ENCODE results near the gene SEC14L1. TPM values are rescaled to one million over a fixed set of nuclear protein-coding genes. Genes with fewer than 3 reads are reported as not detected.

The SEC14L1 gene
- total and polyA plus RNA-seq, 4 donors: 17.0 to 52.0 (median 26.8) TPM

DNA sequence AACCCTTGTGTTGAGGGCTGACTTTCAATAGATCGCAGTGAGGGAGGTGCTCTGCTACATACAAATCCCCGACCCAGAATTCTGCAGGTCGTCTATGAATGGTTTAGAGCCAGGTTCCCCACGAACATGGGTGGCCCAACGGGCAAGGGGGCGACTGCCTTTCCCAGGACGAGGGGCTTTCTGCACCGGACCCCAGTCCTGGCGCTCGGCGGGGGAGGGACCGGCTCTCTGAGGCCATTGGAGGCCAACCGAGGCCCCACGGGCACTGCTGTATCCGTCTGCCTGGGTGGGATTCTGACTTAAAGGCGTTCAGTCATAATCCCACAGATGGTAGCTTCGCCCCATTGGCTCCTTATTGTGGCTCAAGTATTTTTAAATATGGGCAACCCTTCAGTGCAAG, 21.2 kb downstream of the SEC14L1 start:
- WGBS: 92% methylated on average over 17 of the region's 17 CpGs
- Histone ChIP-seq H3K4me3 (ENCODE audit: low read depth in 1 of 3, low read length in 3 of 3) (no peak overlapping the region), H3K27ac (ENCODE audit: low read depth in 1 of 2, low read length in 2 of 2) (no peak overlapping the region), H3K36me3 (ENCODE audit: control insufficient read depth in 4 of 4, insufficient read depth in 3 of 4, low read depth in 1 of 4, low read length in 3 of 4) (no peaks in the 10 kb centered on the region), H3K9me3 (ENCODE audit: control insufficient read depth in 4 of 4, low read length in 3 of 4) (no peaks in the 10 kb centered on the region), H3K27me3 (ENCODE audit: control insufficient read depth in 4 of 4, insufficient read depth in 4 of 4, low read length in 3 of 4) (no peaks in the 10 kb centered on the region), H3K9ac (ENCODE audit: low read depth in 1 of 2, low read length in 2 of 2) (no peak overlapping the region), H3K4me1 (ENCODE audit: control insufficient read depth in 4 of 4, insufficient read depth in 4 of 4, low read length in 3 of 4) (peaks cover 0 to 8% (median under 1%) of the 10 kb centered on the region in 4 donors)
- DNase-seq (ENCODE audit: low spot score): no peak
- TF ChIP-seq HNF4A (conservative IDR thresholded peaks at IDR 0.05) (no peak), TAF1 (conservative IDR thresholded peaks at IDR 0.05) (no peak), JUND (IDR thresholded peaks at IDR 0.05) (no peak), EGR1 (IDR thresholded peaks at IDR 0.05; ENCODE audit: low read depth in 2 of 2) (no peak), RXRA (IDR thresholded peaks at IDR 0.05) (no peak), FOXA1 (IDR thresholded peaks at IDR 0.05) (no peak), NR2F2 (IDR thresholded peaks at IDR 0.05) (no peak), CTCF (IDR thresholded peaks at IDR 0.05; ENCODE audit: low read depth, low read length, missing input control) (no peak), FOXA2 (IDR thresholded peaks at IDR 0.05) (no peak), GABPA (IDR thresholded peaks at IDR 0.05 in 1 of 2, conservative IDR thresholded peaks at IDR 0.05 in 1 of 2) (no peak), SP1 (IDR thresholded peaks at IDR 0.05) (no peak), HNF4G (IDR thresholded peaks at IDR 0.05) (no peak), RAD21 (IDR thresholded peaks at IDR 0.05) (no peak)
- TF ChIP-seq, protein P1, sequence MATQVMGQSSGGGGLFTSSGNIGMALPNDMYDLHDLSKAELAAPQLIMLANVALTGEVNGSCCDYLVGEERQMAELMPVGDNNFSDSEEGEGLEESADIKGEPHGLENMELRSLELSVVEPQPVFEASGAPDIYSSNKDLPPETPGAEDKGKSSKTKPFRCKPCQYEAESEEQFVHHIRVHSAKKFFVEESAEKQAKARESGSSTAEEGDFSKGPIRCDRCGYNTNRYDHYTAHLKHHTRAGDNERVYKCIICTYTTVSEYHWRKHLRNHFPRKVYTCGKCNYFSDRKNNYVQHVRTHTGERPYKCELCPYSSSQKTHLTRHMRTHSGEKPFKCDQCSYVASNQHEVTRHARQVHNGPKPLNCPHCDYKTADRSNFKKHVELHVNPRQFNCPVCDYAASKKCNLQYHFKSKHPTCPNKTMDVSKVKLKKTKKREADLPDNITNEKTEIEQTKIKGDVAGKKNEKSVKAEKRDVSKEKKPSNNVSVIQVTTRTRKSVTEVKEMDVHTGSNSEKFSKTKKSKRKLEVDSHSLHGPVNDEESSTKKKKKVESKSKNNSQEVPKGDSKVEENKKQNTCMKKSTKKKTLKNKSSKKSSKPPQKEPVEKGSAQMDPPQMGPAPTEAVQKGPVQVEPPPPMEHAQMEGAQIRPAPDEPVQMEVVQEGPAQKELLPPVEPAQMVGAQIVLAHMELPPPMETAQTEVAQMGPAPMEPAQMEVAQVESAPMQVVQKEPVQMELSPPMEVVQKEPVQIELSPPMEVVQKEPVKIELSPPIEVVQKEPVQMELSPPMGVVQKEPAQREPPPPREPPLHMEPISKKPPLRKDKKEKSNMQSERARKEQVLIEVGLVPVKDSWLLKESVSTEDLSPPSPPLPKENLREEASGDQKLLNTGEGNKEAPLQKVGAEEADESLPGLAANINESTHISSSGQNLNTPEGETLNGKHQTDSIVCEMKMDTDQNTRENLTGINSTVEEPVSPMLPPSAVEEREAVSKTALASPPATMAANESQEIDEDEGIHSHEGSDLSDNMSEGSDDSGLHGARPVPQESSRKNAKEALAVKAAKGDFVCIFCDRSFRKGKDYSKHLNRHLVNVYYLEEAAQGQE (IDR thresholded peaks at IDR 0.05): no peak
- TF ChIP-seq, protein P2, sequence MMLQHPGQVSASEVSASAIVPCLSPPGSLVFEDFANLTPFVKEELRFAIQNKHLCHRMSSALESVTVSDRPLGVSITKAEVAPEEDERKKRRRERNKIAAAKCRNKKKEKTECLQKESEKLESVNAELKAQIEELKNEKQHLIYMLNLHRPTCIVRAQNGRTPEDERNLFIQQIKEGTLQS (IDR thresholded peaks at IDR 0.05): no peak
- TF ChIP-seq, protein P3, sequence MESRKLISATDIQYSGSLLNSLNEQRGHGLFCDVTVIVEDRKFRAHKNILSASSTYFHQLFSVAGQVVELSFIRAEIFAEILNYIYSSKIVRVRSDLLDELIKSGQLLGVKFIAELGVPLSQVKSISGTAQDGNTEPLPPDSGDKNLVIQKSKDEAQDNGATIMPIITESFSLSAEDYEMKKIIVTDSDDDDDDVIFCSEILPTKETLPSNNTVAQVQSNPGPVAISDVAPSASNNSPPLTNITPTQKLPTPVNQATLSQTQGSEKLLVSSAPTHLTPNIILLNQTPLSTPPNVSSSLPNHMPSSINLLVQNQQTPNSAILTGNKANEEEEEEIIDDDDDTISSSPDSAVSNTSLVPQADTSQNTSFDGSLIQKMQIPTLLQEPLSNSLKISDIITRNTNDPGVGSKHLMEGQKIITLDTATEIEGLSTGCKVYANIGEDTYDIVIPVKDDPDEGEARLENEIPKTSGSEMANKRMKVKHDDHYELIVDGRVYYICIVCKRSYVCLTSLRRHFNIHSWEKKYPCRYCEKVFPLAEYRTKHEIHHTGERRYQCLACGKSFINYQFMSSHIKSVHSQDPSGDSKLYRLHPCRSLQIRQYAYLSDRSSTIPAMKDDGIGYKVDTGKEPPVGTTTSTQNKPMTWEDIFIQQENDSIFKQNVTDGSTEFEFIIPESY (IDR thresholded peaks at IDR 0.05): no peak
- TF ChIP-seq, protein P4, sequence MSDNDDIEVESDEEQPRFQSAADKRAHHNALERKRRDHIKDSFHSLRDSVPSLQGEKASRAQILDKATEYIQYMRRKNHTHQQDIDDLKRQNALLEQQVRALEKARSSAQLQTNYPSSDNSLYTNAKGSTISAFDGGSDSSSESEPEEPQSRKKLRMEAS (IDR thresholded peaks at IDR 0.05): no peak
